ENCODE results near the gene TNS1. TPM values are rescaled to one million over a fixed set of nuclear protein-coding genes. Genes with fewer than 3 reads are reported as not detected.

The TNS1 gene
- total RNA-seq, 1 experiment from 2014 or later = 0.74 TPM

GRCh38 chr2:218015586-218016521 lies 13.1 kb upstream of the TNS1 start:
- DNase-seq (ENCODE audit: low spot score) = no peak

- no peak for DNase-seq (ENCODE audit: low spot score)
These were observed 12.2 kb upstream of the TNS1 start for GRCh38 chr2:218014706-218015585.

- no peak for DNase-seq (ENCODE audit: low spot score)
These were observed 10.5 kb upstream of the TNS1 start for GRCh38 chr2:218013289-218013688.

GRCh38 chr2:218012284-218012683 lies 9.5 kb upstream of the TNS1 start:
- DNase-seq (ENCODE audit: low spot score) = no peak

GRCh38 chr2:218011653-218012040 lies 8.9 kb upstream of the TNS1 start:
- DNase-seq (ENCODE audit: low spot score) = no peak

GRCh38 chr2:218010984-218011652 lies 8.3 kb upstream of the TNS1 start:
- DNase-seq (ENCODE audit: low spot score) = no peak

- DNase-seq (ENCODE audit: low spot score) = no peak
These were observed 7.6 kb upstream of the TNS1 start for GRCh38 chr2:218010140-218010983.

GRCh38 chr2:218009765-218010139 lies 7.0 kb upstream of the TNS1 start:
- no peak for DNase-seq (ENCODE audit: low spot score)

- DNase-seq (ENCODE audit: low spot score) = no peak
These were observed 6.4 kb upstream of the TNS1 start for GRCh38 chr2:218009231-218009630.

GRCh38 chr2:218008060-218009040 lies 5.6 kb upstream of the TNS1 start:
- DNase-seq (ENCODE audit: low spot score) = no peak

GRCh38 chr2:218006741-218007140 lies 3.9 kb upstream of the TNS1 start:
- no peak for DNase-seq (ENCODE audit: low spot score)

GRCh38 chr2:218005486-218005885 lies 2.7 kb upstream of the TNS1 start:
- no peak for DNase-seq (ENCODE audit: low spot score)

- DNase-seq (ENCODE audit: low spot score) = no peak
These were observed 2.2 kb upstream of the TNS1 start for GRCh38 chr2:218005028-218005427.

- no peak for DNase-seq (ENCODE audit: low spot score)
These were observed 1.2 kb upstream of the TNS1 start for GRCh38 chr2:218003981-218004419.

- no peak for DNase-seq (ENCODE audit: low spot score)
These were observed 618 bp upstream of the TNS1 start for GRCh38 chr2:218003281-218003944.

- no peak for DNase-seq (ENCODE audit: low spot score)
These were observed 501 bp downstream of the TNS1 start for GRCh38 chr2:218002143-218002844.

GRCh38 chr2:218001629-218002028 lies 1.2 kb downstream of the TNS1 start:
- DNase-seq (ENCODE audit: low spot score) = no peak

- no peak for DNase-seq (ENCODE audit: low spot score)
These were observed 2.7 kb downstream of the TNS1 start for GRCh38 chr2:218000136-218000535.

- no peak for DNase-seq (ENCODE audit: low spot score)
These were observed 3.2 kb downstream of the TNS1 start for GRCh38 chr2:217999595-217999959.

Measured in H4 (cell line).